Fibroblast of skin of left biceps (primary cell): Measurements from ENCODE around the gene SMIM24.
"Not testable (repeated sequence)": the region's sequence is repeated elsewhere in the genome, so short reads cannot be mapped to it uniquely, and the experiment has no call there.

ENCODE experiments used
- DNase-seq, 2 experiments: peaks; one replicate each; pipeline ENCODE4 v3.0.0-alpha.2; 2013; ENCODE audit warnings: low read depth in 2 of 2

The SMIM24 gene

DNA sequence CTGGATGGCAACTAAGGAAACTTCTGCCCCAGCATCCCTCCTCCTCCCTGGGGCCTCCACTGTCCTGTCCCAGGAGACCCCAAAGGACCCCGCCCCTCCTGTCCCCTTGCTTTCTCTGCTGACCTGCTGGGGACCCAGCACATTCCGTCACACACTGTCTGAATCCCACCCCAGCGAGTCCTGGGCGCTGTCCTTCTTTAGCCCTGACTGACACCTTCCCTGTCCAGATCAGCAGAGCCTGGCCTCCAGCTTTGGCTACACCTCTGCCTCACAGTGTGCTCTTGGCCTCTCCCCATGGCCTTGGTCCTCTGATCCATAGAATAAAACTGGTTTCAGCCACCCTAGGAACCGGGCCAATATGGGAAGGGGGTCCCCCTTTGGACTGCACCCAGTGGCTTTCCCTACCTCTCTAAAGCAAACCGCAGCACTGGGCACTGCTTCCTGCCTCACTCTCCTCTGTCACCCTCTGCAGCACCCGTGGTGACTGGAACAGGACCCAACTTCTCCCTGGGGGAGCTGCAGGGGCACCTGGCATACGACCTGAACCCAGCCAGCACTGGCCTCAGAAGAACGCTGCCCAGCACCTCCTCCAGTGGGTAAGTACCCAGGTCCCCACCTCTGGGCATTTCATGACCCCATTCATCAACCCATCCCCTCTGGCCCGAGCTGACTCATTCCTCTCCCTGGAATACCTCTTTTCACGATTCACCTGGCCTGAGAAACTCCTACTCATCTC, 46.4 kb downstream of the SMIM24 start:
- no peak for DNase-seq

- no peak for DNase-seq
These were observed 47.0 kb downstream of the SMIM24 start for GRCh38 chr19:3433313-3433712.

- DNase-seq = no peak
These were observed 48.4 kb downstream of the SMIM24 start for GRCh38 chr19:3431760-3432397.

GRCh38 chr19:3430366-3430680, 50.0 kb downstream of the SMIM24 start:
- DNase-seq = not testable (repeated sequence)

GRCh38 chr19:3426433-3426832, 53.9 kb downstream of the SMIM24 start:
- no peak for DNase-seq
